CD14-positive monocyte (primary cell): ENCODE data around the gene FBXO45. TPM values are rescaled to one million over a fixed set of nuclear protein-coding genes. Genes with fewer than 3 reads are reported as not detected.

Experiments used
- DNase-seq, 3 donors: peaks; one replicate each; pipeline ENCODE4 v3.0.0-alpha.2; 2011 to 2022
- H2AFZ ChIP-seq: 2 replicates; pipeline ENCODE4 v1.6.0; 2012; ENCODE audit warnings: mild to moderate bottlenecking, low read depth, low read length, inconsistent platforms; ENCODE audit not compliant: insufficient read depth, poor library complexity, severe bottlenecking
- H3K27ac ChIP-seq, 2 donors: 1 replicate in 1 of 2; 2 replicates in 1 of 2; pipeline ENCODE4 v1.5.1; 2012 to 2013; ENCODE audit warnings: low read length in 2 of 2, control low read depth in 1 of 2, inconsistent platforms in 1 of 2, low read depth in 1 of 2, mild to moderate bottlenecking in 1 of 2
- H3K27me3 ChIP-seq, 2 donors: one replicate each; pipeline versions ENCODE4 v1.6.0 to v1.6.1; 2011 to 2013; ENCODE audit warnings: low read length in 2 of 2; ENCODE audit not compliant: control insufficient read depth in 2 of 2, insufficient read depth in 2 of 2
- H3K36me3 ChIP-seq, 2 donors: replicated peaks in 1 of 2; 1 replicate in 1 of 2; 2 replicates in 1 of 2; pipeline versions ENCODE4 v1.5.1 to v1.6.1; 2012 to 2013; ENCODE audit warnings: low read length in 2 of 2, control low read depth in 1 of 2, inconsistent platforms in 1 of 2, mild to moderate bottlenecking in 1 of 2; ENCODE audit not compliant: insufficient read depth in 2 of 2, control insufficient read depth in 1 of 2
- H3K4me1 ChIP-seq, 2 donors: 1 replicate in 1 of 2; 2 replicates in 1 of 2; pipeline versions ENCODE4 v1.5.1 to v1.6.1; 2012 to 2013; ENCODE audit warnings: low read length in 2 of 2, control low read depth in 1 of 2, inconsistent platforms in 1 of 2, mild to moderate bottlenecking in 1 of 2, moderate library complexity in 1 of 2; ENCODE audit not compliant: insufficient read depth in 2 of 2, control insufficient read depth in 1 of 2
- H3K4me2 ChIP-seq: replicated peaks from 2 replicates; pipeline ENCODE3; 2012; ENCODE audit warnings: low read length, moderate library complexity, mild to moderate bottlenecking; ENCODE audit not compliant: poor library complexity, severe bottlenecking; ENCODE audit errors: extremely low read depth
- H3K4me3 ChIP-seq, 3 experiments: fragments of 200-600 bp in 1 of 3; sonication (generic) in 1 of 3; replicated peaks in 1 of 3; 1 replicate in 2 of 3; 2 replicates in 1 of 3; pipeline ENCODE4 v1.5.1; 2011 to 2013; ENCODE audit warnings: low read length in 3 of 3, mild to moderate bottlenecking in 3 of 3, control low read depth in 2 of 3, low read depth in 2 of 3, inconsistent platforms in 1 of 3, moderate library complexity in 1 of 3
- H3K79me2 ChIP-seq: 2 replicates; pipeline ENCODE4 v1.6.0; 2012; ENCODE audit warnings: mild to moderate bottlenecking, control low read depth, inconsistent platforms, low read length, moderate library complexity; ENCODE audit not compliant: insufficient read depth
- H3K9ac ChIP-seq: 2 replicates; pipeline ENCODE4 v1.6.0; 2017; ENCODE audit warnings: low read length, mild to moderate bottlenecking; ENCODE audit not compliant: insufficient read depth, poor library complexity, severe bottlenecking
- H3K9me3 ChIP-seq, 2 donors: replicated peaks in 1 of 2; 1 replicate in 1 of 2; 2 replicates in 1 of 2; pipeline versions ENCODE4 v1.5.1 to v1.6.1; 2012 to 2013; ENCODE audit warnings: low read length in 2 of 2, control low read depth in 1 of 2; ENCODE audit not compliant: control insufficient read depth in 1 of 2, insufficient read depth in 1 of 2
- H4K20me1 ChIP-seq: 2 replicates; pipeline ENCODE4 v1.6.0; 2012; ENCODE audit warnings: mild to moderate bottlenecking, low read length, control low read depth, moderate library complexity; ENCODE audit not compliant: insufficient read depth
- H3K27ac Mint-ChIP-seq, 7 donors: one replicate each; pipeline ENCODE4 v1.8.0; 2020; ENCODE audit warnings: mild to moderate bottlenecking in 7 of 7, mixed read lengths in 7 of 7, moderate library complexity in 6 of 7, inconsistent platforms in 2 of 7
- H3K27me3 Mint-ChIP-seq, 3 donors: one replicate each; pipeline ENCODE4 v1.8.0; 2021 to 2022; ENCODE audit warnings: low read depth in 3 of 3, mild to moderate bottlenecking in 3 of 3, mixed read lengths in 3 of 3, moderate library complexity in 3 of 3, inconsistent platforms in 1 of 3
- H3K36me3 Mint-ChIP-seq, 2 donors: one replicate each; pipeline ENCODE4 v1.8.0; 2020; ENCODE audit warnings: mixed read lengths in 2 of 2, inconsistent platforms in 1 of 2, mild to moderate bottlenecking in 1 of 2
- H3K4me1 Mint-ChIP-seq: one replicate; pipeline ENCODE4 v1.8.0; 2020; ENCODE audit warnings: mild to moderate bottlenecking, mixed read lengths
- H3K4me3 Mint-ChIP-seq, 2 donors: one replicate each; pipeline ENCODE4 v1.8.0; 2020; ENCODE audit warnings: mild to moderate bottlenecking in 2 of 2, mixed read lengths in 2 of 2, moderate library complexity in 1 of 2
- H3K9me3 Mint-ChIP-seq, 7 donors: one replicate each; pipeline ENCODE4 v1.8.0; 2020 to 2022; ENCODE audit warnings: mixed read lengths in 7 of 7, mild to moderate bottlenecking in 6 of 7, moderate library complexity in 6 of 7, inconsistent platforms in 2 of 7
- CTCF ChIP-seq: fragments of 200-600 bp; IDR thresholded peaks from one replicate; pipeline ENCODE4 v1.8.0; 2022; ENCODE audit warnings: antibody characterized with exemption, mild to moderate bottlenecking
- WGBS: methylation state at CpG from one replicate; pipeline ENCODE4 v1.1.5; 2013; ENCODE audit warnings: missing lambda C conversion rate; ENCODE audit not compliant: insufficient coverage; 5-methylcytosine and 5-hydroxymethylcytosine counted together
- intact Hi-C, 2 donors: fragments of 100-400 bp; cut with micrococcal nuclease; formaldehyde crosslinking; loops; one replicate each; pipeline versions ENCODE4 v1.15.0 to v1.15.1; 2023
- polyA plus RNA-seq, 3 donors: library from polyadenylated mRNA; depleted of rRNA in 1 of 3; unstranded in 2 of 3; stranded (reverse) in 1 of 3; fragments of 300-500 nt in 2 of 3; fragments of >200 nt in 1 of 3; fragmentation: Illumina TruSeq in 2 of 3; gene quantifications; 1 replicate in 2 of 3; 2 replicates in 1 of 3; pipeline ENCODE4 v1.2.3, GENCODE V29; 2012 to 2021

The FBXO45 gene
- polyA plus RNA-seq, 3 donors, result 1.8 to 2.8 (median 2.3) TPM

GRCh38 chr3:196602673-196603072 lies 34.2 kb downstream of the FBXO45 start:
- Histone ChIP-seq H3K27ac (no peak overlapping the region), H3K79me2 (no peaks in the 10 kb centered on the region), H3K4me2 (no peak overlapping the region), H3K9ac (no peak overlapping the region), H3K4me1 (peaks cover 0 to 5% of the 10 kb centered on the region in 2 donors), H4K20me1 (no peaks in the 10 kb centered on the region), H3K36me3 (no peaks in the 10 kb centered on the region), H3K4me3 (no peak overlapping the region), H2AFZ (no peak overlapping the region), H3K27me3 (peaks cover 0 to 5% of the 10 kb centered on the region in 2 donors), H3K9me3 (no peaks in the 10 kb centered on the region)
- no peak overlapping the region for H3K27ac Mint-ChIP-seq
- 100% methylated on average over 5 of the region's 6 CpGs for WGBS
- intact Hi-C loops, result no loop called here
- DNase-seq, result no peak
- H3K9me3 Mint-ChIP-seq, result peaks cover 0 to 9% (median 4%) of the 10 kb centered on the region in 7 donors
- H3K4me1 Mint-ChIP-seq, result peaks cover 17% of the 10 kb centered on the region
- H3K4me3 Mint-ChIP-seq, result no peak overlapping the region
- H3K36me3 Mint-ChIP-seq, result no peaks in the 10 kb centered on the region
- peaks cover 2 to 12% (median 10%) of the 10 kb centered on the region in 3 donors for H3K27me3 Mint-ChIP-seq
- no peak for TF ChIP-seq CTCF

GRCh38 chr3:196603683-196604082 lies 35.2 kb downstream of the FBXO45 start:
- Histone ChIP-seq H3K9ac (no peak overlapping the region), H3K36me3 (no peaks in the 10 kb centered on the region), H3K4me3 (no peak overlapping the region), H4K20me1 (no peaks in the 10 kb centered on the region), H3K4me1 (no peaks in the 10 kb centered on the region), H3K9me3 (no peaks in the 10 kb centered on the region), H3K79me2 (no peaks in the 10 kb centered on the region), H3K4me2 (no peak overlapping the region), H3K27me3 (no peaks in the 10 kb centered on the region), H2AFZ (no peak overlapping the region), H3K27ac (no peak overlapping the region)
- Mint-ChIP-seq H3K4me1 (peaks cover 7% of the 10 kb centered on the region), H3K36me3 (no peaks in the 10 kb centered on the region), H3K27ac (no peak overlapping the region), H3K27me3 (peaks cover 2% of the 10 kb centered on the region in 3 donors), H3K9me3 (peaks cover 0 to 4% (median under 1%) of the 10 kb centered on the region in 7 donors), H3K4me3 (no peak overlapping the region)
- 92% methylated on average over 4 of the region's 7 CpGs for whole genome bisulfite sequencing
- DNase-seq, result no peak
- intact Hi-C loops, result no loop called here
- TF ChIP-seq CTCF, result no peak
